Gastroesophageal sphincter (tissue), 4 donors: Measurements from ENCODE around the gene ZNF681. TPM values are rescaled to one million over a fixed set of nuclear protein-coding genes. Genes with fewer than 3 reads are reported as not detected.
"Not testable (repeated sequence)": the region's sequence is repeated elsewhere in the genome, so short reads cannot be mapped to it uniquely, and the experiment has no call there.

Source experiments
- ATAC-seq: fragments of 150-250 bp; one replicate; pipeline ENCODE4 v1.9.1; 2016; ENCODE audit warnings: mild to moderate bottlenecking, moderate library complexity
- H3K27ac ChIP-seq, 4 donors: fragments of 200-600 bp; sonication (generic) in 3 of 4; 1 replicate in 3 of 4; 2 replicates in 1 of 4; pipeline ENCODE4 v1.5.1; 2016 to 2019
- H3K27me3 ChIP-seq: fragments of 200-600 bp; sonication (generic); one replicate; pipeline ENCODE4 v1.5.1; 2019
- H3K36me3 ChIP-seq, 2 donors: fragments of 200-600 bp; sonication (generic); one replicate each; pipeline ENCODE4 v1.5.1; 2019; ENCODE audit warnings: control low read depth in 1 of 2
- H3K4me1 ChIP-seq, 3 donors: fragments of 200-600 bp; sonication (generic); 1 replicate in 2 of 3; 2 replicates in 1 of 3; pipeline ENCODE4 v1.5.1; 2016 to 2019; ENCODE audit warnings: control low read depth in 2 of 3
- H3K4me3 ChIP-seq, 2 donors: fragments of 200-600 bp; sonication (generic); one replicate each; pipeline ENCODE4 v1.5.1; 2019; ENCODE audit warnings: mild to moderate bottlenecking in 1 of 2, moderate library complexity in 1 of 2
- H3K9me3 ChIP-seq, 3 donors: fragments of 200-600 bp; sonication (generic); one replicate each; pipeline ENCODE4 v1.5.1; 2017 to 2019; ENCODE audit warnings: control low read depth in 2 of 3
- EP300 ChIP-seq: sonication (generic); formaldehyde crosslinking; IDR thresholded peaks from one replicate; pipeline ENCODE4 v1.6.1; 2017; ENCODE audit warnings: antibody characterized with exemption, mild to moderate bottlenecking
- POLR2A ChIP-seq, 2 donors: fragments of 450-650 bp; IDR thresholded peaks; one replicate each; pipeline ENCODE4 v1.6.1; 2017; ENCODE audit warnings: antibody characterized with exemption in 2 of 2, mild to moderate bottlenecking in 2 of 2, moderate library complexity in 1 of 2
- POLR2AphosphoS5 ChIP-seq: sonication (generic); formaldehyde crosslinking; IDR thresholded peaks from one replicate; pipeline ENCODE4 v1.6.1; 2017; ENCODE audit warnings: antibody characterized with exemption
- WGBS, 2 donors: methylation state at CpG; one replicate each; pipeline ENCODE4 v1.1.5; 2018; ENCODE audit warnings: low coverage in 1 of 2; 5-methylcytosine and 5-hydroxymethylcytosine counted together
- total RNA-seq, 4 donors: library from RNA; depleted of rRNA; stranded (reverse); fragments of >200 nt; gene quantifications; one replicate each; pipeline ENCODE4 v1.1.0, GENCODE V29; 2016
- TF ChIP-seq, protein P1 (sequence below), 4 experiments: fragments of 200-600 bp in 2 of 4; fragments of 450-650 bp in 2 of 4; sonication (generic) in 1 of 4; IDR thresholded peaks; one replicate each; pipeline ENCODE4 v1.5.1; 2017 to 2019; ENCODE audit warnings: antibody characterized with exemption in 4 of 4, mild to moderate bottlenecking in 2 of 4, moderate library complexity in 2 of 4

The ZNF681 gene
- total RNA-seq, 4 donors from 2014 or later = 0.78 to 1.7 (median 0.92) TPM

DNA sequence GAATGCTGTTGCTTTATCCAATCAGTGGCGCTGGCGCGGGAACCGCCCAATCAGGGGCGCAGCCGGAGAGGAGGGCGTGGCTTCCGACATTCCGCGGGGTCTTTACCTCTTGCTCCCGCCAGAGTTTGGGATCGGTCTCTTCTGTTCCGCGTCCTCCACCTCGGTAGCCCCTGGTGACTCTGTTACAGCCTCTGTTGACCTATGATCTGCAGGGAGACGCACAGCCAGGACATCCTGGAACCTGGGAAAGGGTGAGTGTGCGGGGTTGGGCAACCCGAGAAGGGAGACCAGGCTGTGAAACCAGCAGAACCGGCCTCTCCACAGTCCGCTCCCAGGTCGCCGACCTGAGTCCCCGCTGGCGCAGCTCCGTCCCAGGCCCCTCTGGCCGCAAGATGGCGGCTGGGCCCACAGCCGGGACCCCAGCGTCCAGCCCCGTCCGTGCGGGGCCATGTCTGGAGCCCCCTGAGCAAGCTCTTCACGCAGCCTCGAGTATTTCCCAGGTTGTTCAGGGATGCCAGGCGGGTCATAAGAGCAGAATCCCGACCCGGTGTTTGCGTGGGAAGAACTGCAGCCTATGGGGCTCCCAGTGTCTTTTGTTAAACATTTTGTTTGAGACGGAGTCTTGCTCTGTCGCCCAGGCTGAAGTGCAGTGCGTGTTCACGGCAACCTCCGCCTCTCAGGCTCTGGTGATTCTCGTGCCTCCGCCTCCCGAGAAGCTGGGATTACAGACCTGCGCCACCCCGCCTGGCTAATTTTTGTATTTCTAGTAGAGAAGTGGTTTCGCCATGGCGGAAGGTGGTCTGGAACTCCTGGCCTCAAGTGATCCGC is 4.4 kb upstream of the ZNF681 start:
- H3K27ac ChIP-seq = peak overlapping the region in 3 of 4 donors; percentile 50 to 70 (median 54)

DNA sequence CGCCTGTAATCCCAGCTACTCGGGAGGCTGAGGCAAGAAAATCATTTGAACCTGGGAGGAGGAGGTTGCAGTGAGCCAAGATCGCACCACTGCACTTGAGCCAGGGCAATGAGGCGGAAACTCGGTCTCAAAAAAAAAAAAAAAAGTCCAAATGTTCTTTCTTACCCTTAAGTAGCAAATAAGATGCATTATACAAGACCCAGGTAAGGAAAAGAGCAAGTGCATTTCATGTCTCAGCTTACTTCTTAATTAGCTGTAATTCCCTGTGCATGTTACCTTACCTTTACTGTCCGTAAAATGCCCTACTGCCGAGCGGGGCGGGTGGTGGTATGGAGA is 3.8 kb upstream of the ZNF681 start:
- Histone ChIP-seq H3K27me3 (no peaks in the 10 kb centered on the region), H3K4me3 (peak overlapping the region; percentile 40 to 68), H3K4me1 (peaks cover 0 to 21% (median 0%) of the 10 kb centered on the region in 3 donors), H3K36me3 (no peaks in the 10 kb centered on the region), H3K27ac (peak overlapping the region in 2 of 4 donors; percentile 50 to 54), H3K9me3 (no peaks in the 10 kb centered on the region)
- WGBS, 2 donors = 7 to 26% methylated on average over 5 to 6 of the region's 9 CpGs
- no peak for ATAC-seq
- TF ChIP-seq POLR2AphosphoS5 (no peak), EP300 (no peak), POLR2A (IDR thresholded peaks at IDR 0.05) (no peak)
- TF ChIP-seq, protein P1, sequence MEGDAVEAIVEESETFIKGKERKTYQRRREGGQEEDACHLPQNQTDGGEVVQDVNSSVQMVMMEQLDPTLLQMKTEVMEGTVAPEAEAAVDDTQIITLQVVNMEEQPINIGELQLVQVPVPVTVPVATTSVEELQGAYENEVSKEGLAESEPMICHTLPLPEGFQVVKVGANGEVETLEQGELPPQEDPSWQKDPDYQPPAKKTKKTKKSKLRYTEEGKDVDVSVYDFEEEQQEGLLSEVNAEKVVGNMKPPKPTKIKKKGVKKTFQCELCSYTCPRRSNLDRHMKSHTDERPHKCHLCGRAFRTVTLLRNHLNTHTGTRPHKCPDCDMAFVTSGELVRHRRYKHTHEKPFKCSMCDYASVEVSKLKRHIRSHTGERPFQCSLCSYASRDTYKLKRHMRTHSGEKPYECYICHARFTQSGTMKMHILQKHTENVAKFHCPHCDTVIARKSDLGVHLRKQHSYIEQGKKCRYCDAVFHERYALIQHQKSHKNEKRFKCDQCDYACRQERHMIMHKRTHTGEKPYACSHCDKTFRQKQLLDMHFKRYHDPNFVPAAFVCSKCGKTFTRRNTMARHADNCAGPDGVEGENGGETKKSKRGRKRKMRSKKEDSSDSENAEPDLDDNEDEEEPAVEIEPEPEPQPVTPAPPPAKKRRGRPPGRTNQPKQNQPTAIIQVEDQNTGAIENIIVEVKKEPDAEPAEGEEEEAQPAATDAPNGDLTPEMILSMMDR (IDR thresholded peaks at IDR 0.05) = no peak

More for the DNA sequence above, 4.4 kb upstream of the ZNF681 start:
- TF ChIP-seq EP300 (no peak), POLR2A (IDR thresholded peaks at IDR 0.05) (no peak), POLR2AphosphoS5 (no peak)
- TF ChIP-seq, protein P1 (IDR thresholded peaks at IDR 0.05) = no peak
- Histone ChIP-seq H3K27me3 (no peaks in the 10 kb centered on the region), H3K9me3 (no peaks in the 10 kb centered on the region), H3K36me3 (no peaks in the 10 kb centered on the region), H3K4me3 (peak overlapping the region; percentile 40 to 68), H3K4me1 (peaks cover 0 to 18% (median 0%) of the 10 kb centered on the region in 3 donors)
- 0 to 1% methylated on average over 3 to 17 of the region's 51 CpGs for WGBS, 2 donors
- peak; percentile 86 for ATAC-seq

DNA sequence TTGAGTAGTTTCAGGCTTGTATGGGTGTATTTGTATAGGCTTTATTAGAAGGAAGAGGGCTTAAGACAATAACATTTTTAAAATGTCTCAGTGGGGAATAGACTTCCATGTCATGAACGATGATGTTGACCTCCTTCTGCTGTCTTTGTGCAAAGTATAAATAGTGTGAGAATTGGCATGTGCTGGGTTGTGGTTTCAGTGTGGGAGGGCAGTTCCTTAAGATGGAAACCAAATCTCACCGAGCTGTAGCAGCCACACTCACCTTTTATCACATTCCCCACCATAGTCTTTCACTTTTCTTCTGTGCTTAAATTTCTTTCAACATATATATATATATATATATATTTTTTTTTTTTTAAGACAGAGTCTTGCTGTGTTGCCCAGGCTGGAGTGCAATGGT is 1.6 kb upstream of the ZNF681 start:
- not testable (repeated sequence) for H3K27me3 ChIP-seq, H3K4me3 ChIP-seq, H3K9me3 ChIP-seq, H3K27ac ChIP-seq, ATAC-seq, H3K36me3 ChIP-seq
- H3K4me1 ChIP-seq = peaks cover 0 to 21% (median 0%) of the 10 kb centered on the region in 3 donors
- 63 to 100% methylated on average over 2 of the region's 2 CpGs for WGBS, 2 donors

DNA sequence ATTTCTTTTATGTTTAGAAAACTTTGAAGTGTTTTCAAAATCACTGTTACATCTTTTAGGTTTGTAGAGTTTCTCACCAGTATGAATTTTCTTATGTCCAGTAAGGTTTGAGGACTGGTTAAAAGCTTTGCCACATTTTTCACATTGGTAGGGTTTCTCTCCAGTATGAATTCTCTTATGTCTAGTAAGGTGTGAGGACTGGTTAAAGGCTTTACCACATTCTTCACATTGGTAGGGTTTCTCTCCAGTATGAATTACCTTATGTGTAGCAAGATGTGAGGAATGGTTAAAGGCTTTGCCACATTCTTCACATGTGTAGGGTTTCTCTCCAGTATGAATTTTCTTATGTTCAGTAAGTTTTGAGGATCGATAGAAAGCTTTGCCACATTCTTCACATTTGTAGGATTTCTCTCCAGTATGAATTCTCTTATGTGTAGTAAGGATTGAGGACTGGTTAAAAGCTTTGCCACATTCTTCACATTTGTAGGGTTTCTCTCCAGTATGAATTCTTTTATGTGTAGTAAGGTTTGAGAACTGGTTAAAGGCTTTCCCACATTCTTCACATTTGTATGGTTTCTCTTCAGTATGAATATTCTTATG is 15.0 kb downstream of the ZNF681 start:
- WGBS, 2 donors = 94 to 100% methylated on average over 1 of the region's 1 CpG
- Histone ChIP-seq H3K36me3 (peaks cover 0 to 27% of the 10 kb centered on the region in 2 donors), H3K9me3 (peaks cover 0 to 24% (median 0%) of the 10 kb centered on the region in 3 donors)
- H3K4me3 ChIP-seq, H3K27ac ChIP-seq, H3K27me3 ChIP-seq, ATAC-seq, H3K4me1 ChIP-seq: not testable (repeated sequence)

DNA sequence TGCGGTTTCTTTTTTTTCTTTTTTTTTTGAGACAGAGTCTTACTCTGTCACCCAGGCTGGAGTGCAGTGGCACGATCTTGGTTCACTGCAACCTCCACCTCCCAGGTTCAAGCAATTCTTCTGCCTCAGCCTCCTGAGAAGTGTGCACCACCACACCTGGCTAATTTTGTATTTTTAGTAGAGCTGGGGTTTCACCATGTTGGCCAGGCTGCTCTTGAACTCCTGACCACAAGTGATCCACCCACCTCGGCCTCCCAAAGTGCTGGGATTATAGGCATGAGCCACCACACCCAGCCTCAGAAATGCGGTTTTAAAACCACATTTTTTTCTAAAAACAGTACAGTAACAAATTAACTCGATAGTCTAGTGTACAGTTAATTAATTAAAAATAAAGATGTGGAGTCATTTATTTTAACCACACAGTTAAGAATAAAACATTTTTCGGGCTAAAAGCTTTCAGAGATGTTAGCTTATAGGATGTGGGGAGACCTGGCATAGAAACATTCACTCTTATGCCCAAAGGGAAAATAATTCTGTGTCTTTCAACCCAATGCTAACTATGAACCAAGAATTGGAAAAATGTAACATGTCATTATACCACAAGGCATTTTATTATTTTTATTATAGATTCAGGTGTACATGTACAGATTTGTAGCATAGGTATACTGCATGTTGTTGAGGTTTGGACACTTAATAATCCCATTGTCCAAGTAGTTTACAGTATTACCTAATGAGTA is 27.8 kb downstream of the ZNF681 start:
- H3K36me3 ChIP-seq, H3K27ac ChIP-seq, H3K4me1 ChIP-seq, ATAC-seq, H3K27me3 ChIP-seq, H3K9me3 ChIP-seq, H3K4me3 ChIP-seq: not testable (repeated sequence)
- 73 to 82% methylated on average over 5 to 6 of the region's 6 CpGs for WGBS, 2 donors

DNA sequence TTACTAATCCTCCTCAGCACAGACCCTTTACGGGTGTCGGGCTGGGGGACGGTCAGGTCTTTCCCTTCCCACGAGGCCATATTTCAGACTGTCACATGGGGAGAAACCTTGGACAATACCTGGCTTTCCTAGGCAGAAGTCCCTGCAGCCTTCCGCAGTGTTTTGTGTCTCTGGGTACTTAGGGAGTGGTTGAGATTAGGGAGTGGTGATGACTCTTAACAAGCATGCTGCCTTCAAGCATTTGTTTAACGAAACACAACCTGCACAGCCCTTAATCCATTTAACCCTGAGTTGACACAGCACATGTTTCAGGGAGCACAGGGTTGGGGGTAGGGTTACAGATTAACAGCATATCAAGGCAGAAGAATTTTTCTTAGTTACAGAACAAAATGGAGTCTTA is 34.5 kb downstream of the ZNF681 start:
- H3K9me3 ChIP-seq, ATAC-seq, H3K4me3 ChIP-seq, H3K36me3 ChIP-seq, H3K27ac ChIP-seq, H3K4me1 ChIP-seq: not testable (repeated sequence)
- WGBS, 2 donors = 9 to 30% methylated on average over 1 to 2 of the region's 6 CpGs
- H3K27me3 ChIP-seq = peaks cover 14% of the 10 kb centered on the region
